Activated CD4-positive, alpha-beta memory T cell treated with anti-CD3 and anti-CD28 coated beads for 36 hours (primary cell): ENCODE data around the gene PCSK5. TPM values are rescaled to one million over a fixed set of nuclear protein-coding genes. Genes with fewer than 3 reads are reported as not detected.

Experiments used
- CTCF ChIA-PET: fragments of 350-600 bp; sonication (Branson Sonifier 250); formaldehyde crosslinking; loops from one replicate; lab custom pipeline; 2021; ENCODE audit warnings: antibody characterized with exemption, inconsistent platforms; lab: Charles Lee
- POLR2A ChIA-PET: fragments of 350-600 bp; sonication (Branson Sonifier 250); formaldehyde crosslinking; loops from one replicate; lab custom pipeline; 2021; ENCODE audit warnings: antibody characterized with exemption; lab: Charles Lee
- DNase-seq: peaks from one replicate; pipeline ENCODE4 v3.0.0-alpha.2; 2020
- H3K27ac Mint-ChIP-seq: one replicate; pipeline ENCODE4 v1.8.0; 2021; ENCODE audit warnings: mixed read lengths
- H3K27me3 Mint-ChIP-seq: one replicate; pipeline ENCODE4 v1.8.0; 2021; ENCODE audit warnings: mixed read lengths
- H3K36me3 Mint-ChIP-seq: one replicate; pipeline ENCODE4 v1.8.0; 2021; ENCODE audit warnings: mixed read lengths
- H3K4me1 Mint-ChIP-seq: one replicate; pipeline ENCODE4 v1.8.0; 2021; ENCODE audit warnings: low read depth, mixed read lengths
- H3K4me3 Mint-ChIP-seq: one replicate; pipeline ENCODE4 v1.8.0; 2021; ENCODE audit warnings: mild to moderate bottlenecking, mixed read lengths
- H3K9me3 Mint-ChIP-seq: one replicate; pipeline ENCODE4 v1.8.0; 2021; ENCODE audit warnings: mixed read lengths
- intact Hi-C: fragments of 100-400 bp; cut with micrococcal nuclease; formaldehyde crosslinking; loops from one replicate; pipeline ENCODE4 v1.15.1; 2023
- total RNA-seq, 2 experiments: library from RNA; stranded (reverse); gene quantifications; one replicate each; pipeline ENCODE4 v1.2.3, GENCODE V29; 2021

Gene PCSK5
- total RNA-seq, 2 experiments from 2014 or later, result 2.0 to 2.1 TPM

- H3K9me3 Mint-ChIP-seq, result no peaks in the 10 kb centered on the region
- ChIA-PET POLR2A (no interaction called here), CTCF (no interaction called here)
- intact Hi-C loops, result no loop called here
- H3K4me3 Mint-ChIP-seq, result no peak overlapping the region
- no peaks in the 10 kb centered on the region for H3K27me3 Mint-ChIP-seq
- H3K36me3 Mint-ChIP-seq, result peaks cover 6% of the 10 kb centered on the region
- no peaks in the 10 kb centered on the region for H3K4me1 Mint-ChIP-seq
- H3K27ac Mint-ChIP-seq, result no peak overlapping the region
- DNase-seq, result no peak
Measured at GRCh38 chr9:75930190-75930589, 39.7 kb downstream of the PCSK5 start.

GRCh38 chr9:75930730-75931321 lies 40.4 kb downstream of the PCSK5 start:
- Mint-ChIP-seq H3K4me3 (no peak overlapping the region), H3K27ac (no peak overlapping the region), H3K36me3 (peaks cover 6% of the 10 kb centered on the region), H3K9me3 (no peaks in the 10 kb centered on the region), H3K4me1 (no peaks in the 10 kb centered on the region), H3K27me3 (no peaks in the 10 kb centered on the region)
- POLR2A ChIA-PET, result no interaction called here
- CTCF ChIA-PET, result no interaction called here
- no peak for DNase-seq
- intact Hi-C loops, result no loop called here

GRCh38 chr9:75933982-75934381 lies 43.5 kb downstream of the PCSK5 start:
- Mint-ChIP-seq H3K27ac (no peak overlapping the region), H3K9me3 (no peaks in the 10 kb centered on the region), H3K36me3 (peaks cover 8% of the 10 kb centered on the region), H3K27me3 (no peaks in the 10 kb centered on the region), H3K4me3 (no peak overlapping the region), H3K4me1 (peaks cover 4% of the 10 kb centered on the region)
- no peak for DNase-seq
- ChIA-PET CTCF (no interaction called here), POLR2A (no interaction called here)
- intact Hi-C loops, result no loop called here

- Mint-ChIP-seq H3K36me3 (peaks cover 8% of the 10 kb centered on the region), H3K27me3 (no peaks in the 10 kb centered on the region), H3K9me3 (no peaks in the 10 kb centered on the region), H3K27ac (no peak overlapping the region), H3K4me3 (no peak overlapping the region), H3K4me1 (peaks cover 4% of the 10 kb centered on the region)
- intact Hi-C loops, result no loop called here
- no peak for DNase-seq
- ChIA-PET POLR2A (no interaction called here), CTCF (no interaction called here)
Measured at GRCh38 chr9:75935591-75935990, 45.1 kb downstream of the PCSK5 start.

- intact Hi-C loops, result no loop called here
- CTCF ChIA-PET, result no interaction called here
- peaks cover 8% of the 10 kb centered on the region for H3K36me3 Mint-ChIP-seq
- POLR2A ChIA-PET, result no interaction called here
- no peak for DNase-seq
- H3K4me3 Mint-ChIP-seq, result no peak overlapping the region
- no peak overlapping the region for H3K27ac Mint-ChIP-seq
- H3K4me1 Mint-ChIP-seq, result peaks cover 4% of the 10 kb centered on the region
- H3K9me3 Mint-ChIP-seq, result no peaks in the 10 kb centered on the region
- no peaks in the 10 kb centered on the region for H3K27me3 Mint-ChIP-seq
Measured at GRCh38 chr9:75937521-75938258, 47.2 kb downstream of the PCSK5 start.

- ChIA-PET POLR2A (no interaction called here), CTCF (no interaction called here)
- no peak overlapping the region for H3K27ac Mint-ChIP-seq
- no peak overlapping the region for H3K4me3 Mint-ChIP-seq
- H3K9me3 Mint-ChIP-seq, result no peaks in the 10 kb centered on the region
- intact Hi-C loops, result no loop called here
- no peaks in the 10 kb centered on the region for H3K27me3 Mint-ChIP-seq
- H3K4me1 Mint-ChIP-seq, result peaks cover 4% of the 10 kb centered on the region
- peaks cover 6% of the 10 kb centered on the region for H3K36me3 Mint-ChIP-seq
- no peak for DNase-seq
Measured at GRCh38 chr9:75938946-75939345, 48.5 kb downstream of the PCSK5 start.

GRCh38 chr9:75939536-75940111 lies 49.2 kb downstream of the PCSK5 start:
- H3K27me3 Mint-ChIP-seq, result no peaks in the 10 kb centered on the region
- no peak for DNase-seq
- intact Hi-C loops, result no loop called here
- H3K9me3 Mint-ChIP-seq, result no peaks in the 10 kb centered on the region
- ChIA-PET POLR2A (no interaction called here), CTCF (interaction anchor here (0.8 kb wide), 1 partner anchor 27 kb away, joined by 3 read pairs; no protein-coding TSS in a partner anchor)
- peaks cover 4% of the 10 kb centered on the region for H3K4me1 Mint-ChIP-seq
- peaks cover 2% of the 10 kb centered on the region for H3K36me3 Mint-ChIP-seq
- no peak overlapping the region for H3K4me3 Mint-ChIP-seq
- no peak overlapping the region for H3K27ac Mint-ChIP-seq

- CTCF ChIA-PET, result no interaction called here
- Mint-ChIP-seq H3K4me3 (no peak overlapping the region), H3K4me1 (peaks cover 4% of the 10 kb centered on the region), H3K27ac (no peak overlapping the region), H3K36me3 (peaks cover 6% of the 10 kb centered on the region), H3K27me3 (no peaks in the 10 kb centered on the region), H3K9me3 (no peaks in the 10 kb centered on the region)
- no peak for DNase-seq
- intact Hi-C loops, result no loop called here
- POLR2A ChIA-PET, result no interaction called here
Measured at GRCh38 chr9:75941066-75941465, 50.6 kb downstream of the PCSK5 start.

- H3K4me1 Mint-ChIP-seq, result peaks cover 4% of the 10 kb centered on the region
- ChIA-PET CTCF (no interaction called here), POLR2A (no interaction called here)
- intact Hi-C loops, result no loop called here
- H3K4me3 Mint-ChIP-seq, result no peak overlapping the region
- no peak overlapping the region for H3K27ac Mint-ChIP-seq
- no peaks in the 10 kb centered on the region for H3K27me3 Mint-ChIP-seq
- peaks cover 6% of the 10 kb centered on the region for H3K36me3 Mint-ChIP-seq
- H3K9me3 Mint-ChIP-seq, result no peaks in the 10 kb centered on the region
- no peak for DNase-seq
Measured at GRCh38 chr9:75941577-75942311, 51.3 kb downstream of the PCSK5 start.

GRCh38 chr9:75946766-75947165 lies 56.3 kb downstream of the PCSK5 start:
- Mint-ChIP-seq H3K9me3 (peaks cover 5% of the 10 kb centered on the region), H3K4me1 (no peaks in the 10 kb centered on the region), H3K4me3 (no peak overlapping the region), H3K27me3 (no peaks in the 10 kb centered on the region), H3K27ac (no peak overlapping the region), H3K36me3 (peaks cover 18% of the 10 kb centered on the region)
- CTCF ChIA-PET, result no interaction called here
- DNase-seq, result no peak
- POLR2A ChIA-PET, result no interaction called here
- intact Hi-C loops, result no loop called here

- no peak overlapping the region for H3K27ac Mint-ChIP-seq
- H3K4me1 Mint-ChIP-seq, result no peaks in the 10 kb centered on the region
- ChIA-PET CTCF (no interaction called here), POLR2A (no interaction called here)
- DNase-seq, result no peak
- peaks cover 5% of the 10 kb centered on the region for H3K9me3 Mint-ChIP-seq
- no peaks in the 10 kb centered on the region for H3K27me3 Mint-ChIP-seq
- peaks cover 18% of the 10 kb centered on the region for H3K36me3 Mint-ChIP-seq
- intact Hi-C loops, result no loop called here
- no peak overlapping the region for H3K4me3 Mint-ChIP-seq
Measured at GRCh38 chr9:75947233-75947632, 56.8 kb downstream of the PCSK5 start.

- no peak for DNase-seq
- no peak overlapping the region for H3K27ac Mint-ChIP-seq
- intact Hi-C loops, result no loop called here
Measured at GRCh38 chr9:75950998-75951397, 60.5 kb downstream of the PCSK5 start.

More at GRCh38 chr9:75950998-75951397, 60.5 kb downstream of the PCSK5 start:
- Mint-ChIP-seq H3K4me1 (peaks cover 4% of the 10 kb centered on the region), H3K36me3 (peaks cover 14% of the 10 kb centered on the region), H3K4me3 (no peak overlapping the region), H3K27me3 (no peaks in the 10 kb centered on the region), H3K9me3 (peaks cover 5% of the 10 kb centered on the region)
- POLR2A ChIA-PET, result no interaction called here
- CTCF ChIA-PET, result no interaction called here
